Heart right ventricle (tissue), 16 donors: ENCODE results near the gene ATAD1. TPM values are rescaled to one million over a fixed set of nuclear protein-coding genes. Genes with fewer than 3 reads are reported as not detected.
"Not testable (repeated sequence)": the region's sequence is repeated elsewhere in the genome, so short reads cannot be mapped to it uniquely, and the experiment has no call there.

Experiments used
- ATAC-seq, 8 donors: fragments of 200-7000 bp; cut with Tn5 transposase; one replicate each; pipeline ENCODE4 v1.9.1; 2020; ENCODE audit warnings: mild to moderate bottlenecking in 8 of 8, moderate library complexity in 8 of 8, moderate number of reproducible peaks in 1 of 8
- DNase-seq, 2 donors: peaks; one replicate each; pipeline ENCODE4 v3.0.0-alpha.2; 2020
- H3K27ac ChIP-seq, 10 donors: fragments of 200-600 bp; sonication (generic) in 2 of 10; one replicate each; pipeline versions ENCODE4 v1.5.0 to v1.8.0; 2020 to 2022; ENCODE audit warnings: mild to moderate bottlenecking in 3 of 10
- H3K27me3 ChIP-seq, 7 donors: fragments of 200-600 bp; one replicate each; pipeline ENCODE4 v1.8.0; 2021 to 2022; ENCODE audit warnings: mild to moderate bottlenecking in 2 of 7
- H3K36me3 ChIP-seq, 9 donors: fragments of 200-600 bp; sonication (generic) in 1 of 9; one replicate each; pipeline versions ENCODE4 v1.5.0 to v1.8.0; 2020 to 2022; ENCODE audit warnings: mild to moderate bottlenecking in 2 of 9
- H3K4me1 ChIP-seq, 9 donors: fragments of 200-600 bp; sonication (generic) in 1 of 9; one replicate each; pipeline versions ENCODE4 v1.5.0 to v1.8.0; 2020 to 2022; ENCODE audit warnings: mild to moderate bottlenecking in 4 of 9
- H3K4me3 ChIP-seq, 10 donors: fragments of 200-600 bp; sonication (generic) in 2 of 10; one replicate each; pipeline versions ENCODE4 v1.5.0 to v1.8.0; 2020 to 2022; ENCODE audit warnings: mild to moderate bottlenecking in 7 of 10, moderate library complexity in 2 of 10
- H3K9me3 ChIP-seq, 11 donors: fragments of 200-600 bp in 10 of 11; sonication (generic) in 2 of 11; one replicate each; pipeline versions ENCODE4 v1.5.0 to v1.8.0; 2013 to 2022; ENCODE audit warnings: mild to moderate bottlenecking in 2 of 11, control low read depth in 1 of 11, moderate library complexity in 1 of 11
- WGBS, 2 donors: extraction: QIAGEN DNeasy Blood & Tissue Kit; methylation state at CpG; one replicate each; pipeline ENCODE4 v1.1.7; 2013; ENCODE audit warnings: inconsistent platforms in 1 of 2; 5-methylcytosine and 5-hydroxymethylcytosine counted together
- intact Hi-C, 10 donors: fragments of 100-400 bp; cut with DNase I; formaldehyde crosslinking; loops; one replicate each; pipeline versions ENCODE4 v1.11.1 to v1.14.2; 2022
- polyA plus RNA-seq, 2 donors: library from polyadenylated mRNA; stranded (reverse); fragments of 200-250 nt; gene quantifications; one replicate each; pipeline ENCODE4 v1.2.3, GENCODE V29; 2013
- total RNA-seq, 10 donors: library from RNA; stranded (reverse); fragmentation: NEBNext Ultra II Directional in 3 of 10; extraction: Animal tissue kit (Norgen Biotek cat#: 25700) in 3 of 10; gene quantifications; one replicate each; pipeline versions ENCODE4 v1.2.1 to v1.2.4, GENCODE V29; 2021 to 2023
- TF ChIP-seq, protein P1 (sequence below), 9 donors: fragments of 200-600 bp; sonication (generic) in 2 of 9; IDR thresholded peaks; one replicate each; pipeline versions ENCODE4 v1.5.0 to v1.8.0; 2021 to 2022; ENCODE audit warnings: antibody characterized with exemption in 9 of 9, mild to moderate bottlenecking in 5 of 9, moderate library complexity in 1 of 9
- donor health status: Arrhythmogenic right ventricular cardiomyopathy.
- donor health status: ischemic (EF 13 %, LVEDD 7.1; RV severe dilation, severe dysfunction).
- donor health status: healthy with polysubstance abuse.
- donor health status: DM: no; HTN: yes; CAD: no.
- donor health status: DM: no; HTN: no; CAD: no.
- donor health status: ischemic (EF 25% LVEDD 6.9; RV normal size, moderate dysfunction).
- donor health status: ischemic (EF 25% LVEDD 5.7; RV mildly dilated, moderate dysfunction).
- donor health status: healthy.
- donor health status: DM: yes; HTN: yes; CAD: no.
- donor health status: Ischemic cardiomyopathy.
- donor health status: ischemic (EF 35%, LVEDD 5.7; RV mildly dilated, moderate dysfunction).
- donor health status: nonischemic (EF 11% LVEDD 7.7; RV severe dilation, severe dysfunction).
- donor health status: DM: yes; HTN: yes; CAD: no.
- donor health status: PGD.
- donor health status: ischemic (EF 29% LVEDD 5.4; RV normal size, mild dysfunction).
- donor health status: nonischemic (EF 23%, LVEDD 6.1; RV moderate dilation, normal function).

Gene ATAD1
- total and polyA plus RNA-seq, 12 donors, result 18.4 to 147 (median 97.8) TPM

- no peak overlapping the region for H3K27ac ChIP-seq
- intact Hi-C loops, result no loop called here
- ATAC-seq, result no peak
Observed at GRCh38 chr10:87829986-87830729, 12.1 kb upstream of the ATAD1 start.

DNA sequence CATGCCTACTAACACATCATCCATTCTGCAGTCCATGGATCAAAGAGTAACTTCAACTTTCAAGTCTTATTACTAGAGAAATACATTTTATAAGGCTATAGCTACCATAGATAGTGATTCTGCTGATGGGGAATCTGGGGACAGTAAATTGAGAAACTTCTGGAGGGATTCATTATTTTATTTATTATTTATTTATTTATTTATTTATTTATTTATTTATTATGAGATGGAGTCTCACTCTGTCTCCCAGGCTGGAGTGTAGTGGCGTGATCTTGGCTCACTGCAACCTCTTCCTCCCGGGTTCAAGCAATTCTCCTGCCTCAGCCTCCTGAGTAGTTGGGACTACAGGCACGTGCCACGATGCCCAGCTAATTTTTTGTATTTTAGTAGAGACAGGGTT, 11.0 kb upstream of the ATAD1 start:
- H3K36me3 ChIP-seq, H3K4me3 ChIP-seq, ATAC-seq, H3K27ac ChIP-seq, DNase-seq, intact Hi-C loops, H3K9me3 ChIP-seq, H3K4me1 ChIP-seq, H3K27me3 ChIP-seq: not testable (repeated sequence)
- 93 to 95% methylated on average over 4 of the region's 4 CpGs for WGBS, 2 donors

More at GRCh38 chr10:87829986-87830729, 12.1 kb upstream of the ATAD1 start:
- no peaks in the 10 kb centered on the region for H3K36me3 ChIP-seq
- TF ChIP-seq, protein P1, sequence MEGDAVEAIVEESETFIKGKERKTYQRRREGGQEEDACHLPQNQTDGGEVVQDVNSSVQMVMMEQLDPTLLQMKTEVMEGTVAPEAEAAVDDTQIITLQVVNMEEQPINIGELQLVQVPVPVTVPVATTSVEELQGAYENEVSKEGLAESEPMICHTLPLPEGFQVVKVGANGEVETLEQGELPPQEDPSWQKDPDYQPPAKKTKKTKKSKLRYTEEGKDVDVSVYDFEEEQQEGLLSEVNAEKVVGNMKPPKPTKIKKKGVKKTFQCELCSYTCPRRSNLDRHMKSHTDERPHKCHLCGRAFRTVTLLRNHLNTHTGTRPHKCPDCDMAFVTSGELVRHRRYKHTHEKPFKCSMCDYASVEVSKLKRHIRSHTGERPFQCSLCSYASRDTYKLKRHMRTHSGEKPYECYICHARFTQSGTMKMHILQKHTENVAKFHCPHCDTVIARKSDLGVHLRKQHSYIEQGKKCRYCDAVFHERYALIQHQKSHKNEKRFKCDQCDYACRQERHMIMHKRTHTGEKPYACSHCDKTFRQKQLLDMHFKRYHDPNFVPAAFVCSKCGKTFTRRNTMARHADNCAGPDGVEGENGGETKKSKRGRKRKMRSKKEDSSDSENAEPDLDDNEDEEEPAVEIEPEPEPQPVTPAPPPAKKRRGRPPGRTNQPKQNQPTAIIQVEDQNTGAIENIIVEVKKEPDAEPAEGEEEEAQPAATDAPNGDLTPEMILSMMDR (IDR thresholded peaks at IDR 0.05), result no peak
- H3K27me3 ChIP-seq, result no peaks in the 10 kb centered on the region
- no peak for DNase-seq
- no peaks in the 10 kb centered on the region for H3K9me3 ChIP-seq
- peaks cover 0 to 8% (median 0%) of the 10 kb centered on the region in 9 donors for H3K4me1 ChIP-seq
- H3K4me3 ChIP-seq, result no peak overlapping the region

- DNase-seq, result no peak
- H3K9me3 ChIP-seq, result no peaks in the 10 kb centered on the region
- H3K36me3 ChIP-seq, result no peaks in the 10 kb centered on the region
- no peak overlapping the region for H3K27ac ChIP-seq
- TF ChIP-seq, protein P1 (IDR thresholded peaks at IDR 0.05), result no peak
- ATAC-seq, result no peak
- WGBS, 2 donors, result 89 to 95% methylated on average over 2 of the region's 2 CpGs
- intact Hi-C loops, result no loop called here
- H3K4me1 ChIP-seq, result peaks cover 0 to 8% (median 0%) of the 10 kb centered on the region in 9 donors
- H3K4me3 ChIP-seq, result no peak overlapping the region
- H3K27me3 ChIP-seq, result no peaks in the 10 kb centered on the region
Observed at GRCh38 chr10:87827681-87828080, 9.7 kb upstream of the ATAD1 start.

DNA sequence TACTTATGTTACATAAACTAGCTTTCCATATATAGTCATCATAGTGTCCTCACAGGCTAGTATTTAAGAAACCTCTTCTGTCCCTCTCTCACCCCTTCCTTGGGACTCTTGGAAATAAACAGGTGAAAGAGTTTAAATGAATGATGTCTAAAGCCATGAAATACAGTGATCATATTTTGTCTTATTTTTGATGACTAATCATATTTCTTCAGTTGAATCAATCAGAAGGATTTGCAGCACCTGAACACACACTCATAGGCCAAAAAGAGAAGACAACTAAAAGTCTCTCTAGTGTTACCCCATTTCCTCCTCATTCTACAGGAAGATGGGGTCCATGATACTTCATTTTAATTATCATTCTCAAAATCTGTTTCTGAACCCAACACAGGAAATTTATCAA, 8.6 kb upstream of the ATAD1 start:
- Histone ChIP-seq H3K27ac (no peak overlapping the region), H3K9me3 (no peaks in the 10 kb centered on the region), H3K4me3 (no peak overlapping the region), H3K4me1 (peaks cover 0 to 8% (median 0%) of the 10 kb centered on the region in 9 donors), H3K36me3 (no peaks in the 10 kb centered on the region), H3K27me3 (no peaks in the 10 kb centered on the region)
- no peak for ATAC-seq
- no peak for DNase-seq
- intact Hi-C loops, result no loop called here
- TF ChIP-seq, protein P1 (IDR thresholded peaks at IDR 0.05), result no peak

GRCh38 chr10:87819289-87819585, 1.2 kb upstream of the ATAD1 start:
- Histone ChIP-seq H3K27ac (no peak overlapping the region), H3K27me3 (no peaks in the 10 kb centered on the region), H3K4me3 (peak overlapping the region in 2 of 10 donors; percentile 78 to 85), H3K36me3 (peaks cover 0 to 5% (median 0%) of the 10 kb centered on the region in 9 donors), H3K9me3 (no peaks in the 10 kb centered on the region), H3K4me1 (peaks cover 0 to 38% (median 31%) of the 10 kb centered on the region in 9 donors)
- DNase-seq (no peak), ATAC-seq (no peak)
- WGBS, 2 donors, result 90 to 92% methylated on average over 6 of the region's 6 CpGs
- TF ChIP-seq, protein P1 (IDR thresholded peaks at IDR 0.05), result no peak
- intact Hi-C loops, result no loop called here
